GM18526 (cell line): ENCODE data around the gene EIF3D.
A peak's percentile ranks its signal among the peaks of the same experiment; 100 is the strongest.

Experiments
- POLR2A ChIP-seq: IDR thresholded peaks from 3 replicates; pipeline ENCODE4 v1.6.1; 2011; ENCODE audit not compliant: insufficient read length; ENCODE audit errors: extremely low read depth

EIF3D gene

GRCh38 chr22:36486619-36487384, 42.2 kb downstream of the EIF3D start:
- no peak for TF ChIP-seq POLR2A

DNA sequence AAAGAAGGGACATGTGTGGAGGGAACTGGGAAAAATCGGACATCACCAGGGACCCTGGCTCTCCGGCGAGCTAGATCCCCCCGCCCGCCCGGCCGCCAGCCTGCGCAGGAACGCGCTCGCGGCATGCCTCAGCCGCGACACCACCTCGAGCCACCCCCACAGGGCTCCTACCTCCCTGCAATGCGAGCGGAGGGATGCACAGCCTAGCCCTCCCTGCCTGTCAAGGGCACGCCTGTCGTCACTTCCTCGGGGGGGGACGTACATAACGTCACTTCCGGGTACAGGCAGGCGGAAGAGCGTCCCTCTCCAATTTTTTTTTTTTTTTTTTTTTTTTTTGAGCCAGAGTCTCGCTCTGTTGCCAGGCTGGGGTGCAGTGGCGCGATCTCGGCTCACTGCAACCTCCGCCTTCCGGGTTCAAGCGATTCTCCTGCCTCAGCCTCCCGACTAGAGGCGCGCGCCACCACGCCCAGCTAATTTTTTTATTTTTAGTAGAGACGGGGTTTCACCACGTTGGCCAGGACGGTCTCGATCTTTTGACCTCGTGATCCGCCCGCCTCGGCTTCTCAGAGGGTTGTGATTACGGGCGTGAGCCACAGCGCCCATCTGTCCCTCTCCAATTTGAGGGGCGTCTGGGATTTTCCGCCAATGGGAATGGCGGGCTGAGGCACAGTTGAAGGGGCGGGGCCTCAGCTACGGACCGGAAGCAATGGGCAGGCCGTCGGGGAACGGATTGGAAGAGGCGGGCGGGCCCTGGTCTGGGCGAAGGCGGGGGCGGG, 47.4 kb downstream of the EIF3D start, which contains the start of gene TXN2:
Gene TXN2 (minus strand): TSS at position 248 of the 776 bp plus-strand sequence. CDS start 803 bp downstream, outside the sequence.
- TF ChIP-seq POLR2A, result peak; percentile 91

DNA sequence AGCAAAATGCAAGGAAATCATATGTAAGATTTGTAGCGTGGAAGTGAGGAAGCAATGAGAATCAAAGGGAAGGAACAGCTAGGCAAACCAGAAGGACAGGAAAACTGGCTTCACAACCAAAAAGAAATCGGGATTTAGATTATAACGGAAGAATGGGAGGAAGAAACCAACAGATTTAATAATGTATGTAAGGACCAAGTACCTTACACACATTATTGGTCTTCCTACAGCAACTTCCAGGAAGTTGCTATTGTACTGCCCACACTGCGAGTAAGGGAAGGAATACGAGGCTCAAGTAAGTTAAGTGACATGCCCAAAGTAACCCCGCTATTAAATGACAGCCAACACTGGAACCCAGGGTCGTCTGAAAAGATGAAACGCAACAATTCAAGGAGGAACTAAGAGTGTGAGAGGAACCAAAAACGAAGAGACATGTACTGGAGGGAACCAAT, 48.0 kb downstream of the EIF3D start:
- TF ChIP-seq POLR2A, result no peak

- no peak for TF ChIP-seq POLR2A
Measured at GRCh38 chr22:36478966-36479365, 50.0 kb downstream of the EIF3D start.

DNA sequence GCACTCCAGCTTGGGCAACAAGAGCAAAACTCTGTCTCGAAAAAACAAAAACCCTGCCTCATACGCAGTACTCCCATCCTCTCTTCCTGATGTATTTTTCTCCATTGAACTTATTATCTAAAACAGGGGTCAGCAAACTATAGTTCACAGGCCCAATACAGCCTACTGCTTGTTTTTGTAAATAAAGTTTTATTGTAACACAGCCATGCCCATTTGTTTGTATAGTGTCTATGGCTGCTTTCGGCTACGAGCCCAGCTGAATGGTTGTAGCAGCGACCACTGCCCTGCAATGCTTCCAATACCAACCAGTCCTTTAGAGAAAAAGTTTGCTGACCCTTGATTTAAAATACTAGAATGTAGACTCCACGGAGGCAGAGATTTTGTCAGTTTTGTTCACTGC, 53.6 kb downstream of the EIF3D start:
- TF ChIP-seq POLR2A, result no peak

DNA sequence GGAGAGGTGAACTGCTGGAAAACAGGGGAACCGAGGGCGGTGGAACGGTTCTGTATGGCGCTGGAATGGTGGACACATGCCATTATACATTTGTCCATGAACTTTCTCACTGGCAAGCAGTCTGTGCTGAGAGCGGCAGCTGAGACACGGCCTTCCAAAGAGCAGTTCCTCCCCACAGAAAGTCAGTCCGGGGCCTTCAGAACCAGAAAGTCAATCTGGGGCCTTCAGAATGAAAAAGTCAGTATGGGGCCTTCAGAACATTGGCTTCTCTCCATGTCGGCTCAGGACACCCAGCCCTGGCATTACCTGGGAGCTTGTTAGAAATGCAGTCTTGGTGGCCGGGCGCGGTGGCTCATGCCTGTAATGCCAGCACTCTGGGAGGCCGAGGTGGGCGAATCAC, 56.3 kb downstream of the EIF3D start:
- no peak for TF ChIP-seq POLR2A

- TF ChIP-seq POLR2A, result no peak
Measured at GRCh38 chr22:36471341-36471821, 57.6 kb downstream of the EIF3D start.

DNA sequence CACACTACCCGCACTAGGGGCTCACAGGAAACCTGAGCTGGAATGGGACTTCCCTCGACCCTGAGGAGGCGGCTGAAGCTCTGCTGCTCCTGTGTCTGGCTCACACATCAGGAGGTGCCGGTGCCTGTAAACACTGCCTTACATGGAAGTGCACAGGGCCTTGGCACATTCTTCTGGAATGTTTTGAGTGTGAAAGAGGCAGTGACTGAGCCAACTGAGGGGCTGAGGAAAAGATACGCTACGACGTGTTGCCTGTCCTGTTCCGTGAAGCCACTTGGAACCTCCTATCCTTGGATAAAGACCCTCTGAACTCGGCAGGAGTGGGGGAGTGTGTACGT, 58.0 kb downstream of the EIF3D start:
- TF ChIP-seq POLR2A, result no peak

- no peak for TF ChIP-seq POLR2A
Measured at GRCh38 chr22:36470162-36470993, 58.6 kb downstream of the EIF3D start.

GRCh38 chr22:36469094-36469710, 59.8 kb downstream of the EIF3D start:
- TF ChIP-seq POLR2A, result no peak

GRCh38 chr22:36467946-36468345, 61.0 kb downstream of the EIF3D start:
- TF ChIP-seq POLR2A, result no peak

DNA sequence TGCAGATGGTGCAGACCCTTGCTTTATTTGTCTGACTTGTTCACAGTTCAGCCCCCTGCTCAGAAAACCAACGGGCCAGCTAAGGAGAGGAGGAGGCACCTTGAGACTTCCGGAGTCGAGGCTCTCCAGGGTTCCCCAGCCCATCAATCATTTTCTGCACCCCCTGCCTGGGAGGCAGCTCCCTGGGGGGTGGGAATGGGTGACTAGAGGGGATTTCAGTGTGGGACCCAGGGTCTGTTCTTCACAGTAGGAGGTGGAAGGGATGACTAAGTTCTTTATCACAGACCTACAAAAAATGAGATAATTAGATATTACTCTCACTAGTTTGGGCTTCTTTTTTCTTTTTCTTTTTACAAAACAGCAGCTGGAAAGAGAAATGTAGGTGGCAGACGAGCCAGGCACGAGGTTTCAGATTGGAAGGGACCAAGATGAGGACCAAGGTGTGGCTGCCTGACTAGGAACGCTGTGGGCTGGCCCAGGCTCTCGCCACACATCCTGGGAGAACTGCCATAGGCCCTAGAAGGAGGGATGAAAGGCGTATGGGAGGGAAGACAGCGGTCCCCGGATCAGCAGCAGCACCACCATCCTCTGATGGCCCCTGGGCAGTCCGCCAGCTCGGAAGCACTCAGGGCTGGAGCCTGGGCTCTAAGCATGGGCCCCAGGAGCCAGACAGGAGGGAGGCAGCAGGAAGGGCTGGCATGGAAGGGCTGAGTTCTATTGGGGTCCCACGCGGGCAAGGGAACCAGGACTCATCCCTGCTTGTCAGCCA, 61.7 kb downstream of the EIF3D start:
- no peak for TF ChIP-seq POLR2A

DNA sequence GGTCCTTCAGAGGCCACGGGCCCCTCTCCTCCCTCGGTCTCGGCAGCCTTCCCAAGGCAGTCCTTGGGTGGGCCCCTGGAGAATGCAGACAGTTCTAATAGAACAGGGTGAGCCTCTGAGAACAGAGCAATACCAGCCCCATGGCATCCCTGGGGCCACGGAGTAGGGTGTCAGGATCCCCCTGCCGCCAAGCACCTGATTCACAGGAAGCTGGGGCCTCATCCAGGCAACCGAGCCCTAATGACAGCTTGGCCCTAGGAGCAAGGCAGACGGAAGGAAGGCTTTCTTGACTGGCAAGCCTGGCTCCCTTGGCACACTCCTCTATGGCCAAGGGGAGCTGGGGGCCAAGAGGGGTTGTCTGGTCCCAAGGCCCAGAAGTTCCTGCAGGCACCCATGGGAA, 62.7 kb downstream of the EIF3D start:
- TF ChIP-seq POLR2A, result no peak
